Left ventricle myocardium inferior (tissue), 1 donor: ENCODE results near the gene CORT. TPM values are rescaled to one million over a fixed set of nuclear protein-coding genes. Genes with fewer than 3 reads are reported as not detected.

Source experiments
- DNase-seq: peaks from one replicate; pipeline ENCODE4 v3.0.0-alpha.2; 2020
- H3K27ac ChIP-seq: fragments of 200-600 bp; replicated peaks from 2 replicates; pipeline ENCODE4 v1.8.0; 2021
- H3K27me3 ChIP-seq: fragments of 200-600 bp; 2 replicates; pipeline ENCODE4 v1.8.0; 2021; ENCODE audit warnings: low read depth
- H3K36me3 ChIP-seq: fragments of 200-600 bp; 2 replicates; pipeline ENCODE4 v1.8.0; 2021
- H3K4me1 ChIP-seq: fragments of 200-600 bp; 2 replicates; pipeline ENCODE4 v1.8.0; 2021
- H3K4me3 ChIP-seq: fragments of 200-600 bp; 2 replicates; pipeline ENCODE4 v1.8.0; 2021; ENCODE audit warnings: mild to moderate bottlenecking, moderate library complexity
- H3K9me3 ChIP-seq: fragments of 200-600 bp; replicated peaks from 2 replicates; pipeline ENCODE4 v1.8.0; 2021
- CTCF ChIP-seq: fragments of 200-600 bp; IDR thresholded peaks from 2 replicates; pipeline ENCODE4 v1.8.0; 2021; ENCODE audit warnings: antibody characterized with exemption, mild to moderate bottlenecking, borderline replicate concordance
- intact Hi-C: fragments of 100-400 bp; cut with micrococcal nuclease; formaldehyde crosslinking; loops from one replicate; pipeline ENCODE4 v1.11.0; 2022
- total RNA-seq: library from RNA; stranded (reverse); fragmentation: NEBNext Ultra II Directional; extraction: Animal tissue kit (Norgen Biotek cat#: 25700); gene quantifications from one replicate; pipeline ENCODE4 v1.2.1, GENCODE V29; 2021
- donor health status: DM: no; HTN: yes; CAD: no; lungs with severe emphysema.

CORT gene
- total RNA-seq, 1 donor from 2014 or later, result 0.19 TPM

GRCh38 chr1:10484521-10484920 is 34.7 kb downstream of the CORT start:
- no peaks in the 10 kb centered on the region for H3K27me3 ChIP-seq
- H3K9me3 ChIP-seq, result no peaks in the 10 kb centered on the region
- H3K27ac ChIP-seq, result no peak overlapping the region
- H3K36me3 ChIP-seq, result no peaks in the 10 kb centered on the region
- no peak overlapping the region for H3K4me3 ChIP-seq
- intact Hi-C loops, result no loop called here
- H3K4me1 ChIP-seq, result peaks cover under 1% of the 10 kb centered on the region
- TF ChIP-seq CTCF, result no peak
- DNase-seq, result no peak

GRCh38 chr1:10489291-10490055 is 39.6 kb downstream of the CORT start:
- no peak for TF ChIP-seq CTCF
- peaks cover 19% of the 10 kb centered on the region for H3K4me1 ChIP-seq
- H3K9me3 ChIP-seq, result no peaks in the 10 kb centered on the region
- no peak overlapping the region for H3K27ac ChIP-seq
- no peak for DNase-seq
- intact Hi-C loops, result no loop called here
- H3K4me3 ChIP-seq, result no peak overlapping the region
- no peaks in the 10 kb centered on the region for H3K27me3 ChIP-seq
- no peaks in the 10 kb centered on the region for H3K36me3 ChIP-seq

GRCh38 chr1:10490286-10490970 is 40.6 kb downstream of the CORT start:
- Histone ChIP-seq H3K4me3 (no peak overlapping the region), H3K9me3 (no peaks in the 10 kb centered on the region), H3K4me1 (peaks cover 29% of the 10 kb centered on the region), H3K27ac (no peak overlapping the region), H3K27me3 (no peaks in the 10 kb centered on the region), H3K36me3 (no peaks in the 10 kb centered on the region)
- no peak for DNase-seq
- intact Hi-C loops, result no loop called here
- TF ChIP-seq CTCF, result no peak

- Histone ChIP-seq H3K27me3 (no peaks in the 10 kb centered on the region), H3K4me1 (peaks cover 38% of the 10 kb centered on the region), H3K36me3 (peaks cover 7% of the 10 kb centered on the region), H3K27ac (no peak overlapping the region), H3K4me3 (no peak overlapping the region), H3K9me3 (no peaks in the 10 kb centered on the region)
- intact Hi-C loops, result no loop called here
- no peak for DNase-seq
- TF ChIP-seq CTCF, result no peak
Observed at GRCh38 chr1:10494418-10494753, 44.6 kb downstream of the CORT start.

GRCh38 chr1:10494754-10495474 is 45.1 kb downstream of the CORT start:
- peak; percentile 71 for DNase-seq
- peak; percentile 89 for TF ChIP-seq CTCF
- peaks cover 33% of the 10 kb centered on the region for H3K4me1 ChIP-seq
- no peaks in the 10 kb centered on the region for H3K27me3 ChIP-seq
- H3K36me3 ChIP-seq, result peaks cover 7% of the 10 kb centered on the region
- intact Hi-C loops, result no loop called here
- peak overlapping the region; percentile 70 for H3K27ac ChIP-seq
- peak overlapping the region; percentile 45 for H3K4me3 ChIP-seq
- H3K9me3 ChIP-seq, result no peaks in the 10 kb centered on the region
